ENCODE data around the gene ADAM22.

- TF ChIP-seq, protein P1, sequence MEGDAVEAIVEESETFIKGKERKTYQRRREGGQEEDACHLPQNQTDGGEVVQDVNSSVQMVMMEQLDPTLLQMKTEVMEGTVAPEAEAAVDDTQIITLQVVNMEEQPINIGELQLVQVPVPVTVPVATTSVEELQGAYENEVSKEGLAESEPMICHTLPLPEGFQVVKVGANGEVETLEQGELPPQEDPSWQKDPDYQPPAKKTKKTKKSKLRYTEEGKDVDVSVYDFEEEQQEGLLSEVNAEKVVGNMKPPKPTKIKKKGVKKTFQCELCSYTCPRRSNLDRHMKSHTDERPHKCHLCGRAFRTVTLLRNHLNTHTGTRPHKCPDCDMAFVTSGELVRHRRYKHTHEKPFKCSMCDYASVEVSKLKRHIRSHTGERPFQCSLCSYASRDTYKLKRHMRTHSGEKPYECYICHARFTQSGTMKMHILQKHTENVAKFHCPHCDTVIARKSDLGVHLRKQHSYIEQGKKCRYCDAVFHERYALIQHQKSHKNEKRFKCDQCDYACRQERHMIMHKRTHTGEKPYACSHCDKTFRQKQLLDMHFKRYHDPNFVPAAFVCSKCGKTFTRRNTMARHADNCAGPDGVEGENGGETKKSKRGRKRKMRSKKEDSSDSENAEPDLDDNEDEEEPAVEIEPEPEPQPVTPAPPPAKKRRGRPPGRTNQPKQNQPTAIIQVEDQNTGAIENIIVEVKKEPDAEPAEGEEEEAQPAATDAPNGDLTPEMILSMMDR (IDR thresholded peaks at IDR 0.05), result no peak
- TF ChIP-seq RCOR1 (IDR thresholded peaks at IDR 0.05; ENCODE audit: low read length), result no peak
- no peak for TF ChIP-seq ELF1 (IDR thresholded peaks at IDR 0.05)
- no peak for TF ChIP-seq PBX3 (IDR thresholded peaks at IDR 0.05)
- no peak for TF ChIP-seq POLR2AphosphoS5 (IDR thresholded peaks at IDR 0.05; ENCODE audit: low read depth, low read length)
- TF ChIP-seq, protein P2, sequence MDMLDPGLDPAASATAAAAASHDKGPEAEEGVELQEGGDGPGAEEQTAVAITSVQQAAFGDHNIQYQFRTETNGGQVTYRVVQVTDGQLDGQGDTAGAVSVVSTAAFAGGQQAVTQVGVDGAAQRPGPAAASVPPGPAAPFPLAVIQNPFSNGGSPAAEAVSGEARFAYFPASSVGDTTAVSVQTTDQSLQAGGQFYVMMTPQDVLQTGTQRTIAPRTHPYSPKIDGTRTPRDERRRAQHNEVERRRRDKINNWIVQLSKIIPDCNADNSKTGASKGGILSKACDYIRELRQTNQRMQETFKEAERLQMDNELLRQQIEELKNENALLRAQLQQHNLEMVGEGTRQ (IDR thresholded peaks at IDR 0.05; ENCODE audit: borderline replicate concordance, low read depth, low read length), result no peak
- no peak for TF ChIP-seq SIN3A (IDR thresholded peaks at IDR 0.05; ENCODE audit: borderline replicate concordance, low read depth, low read length)
- TF ChIP-seq EP300 (IDR thresholded peaks at IDR 0.05; ENCODE audit: borderline replicate concordance in 1 of 2, low read depth in 1 of 2, low read length in 1 of 2), result no peak
- no peak for TF ChIP-seq REST (IDR thresholded peaks at IDR 0.05; ENCODE audit: low read depth, low read length)
- TF ChIP-seq MXI1 (IDR thresholded peaks at IDR 0.05; ENCODE audit: low read depth, low read length), result no peak
- TF ChIP-seq MEF2A (IDR thresholded peaks at IDR 0.05; ENCODE audit: borderline replicate concordance, low read depth), result no peak
- no peak for TF ChIP-seq CHD2 (IDR thresholded peaks at IDR 0.05; ENCODE audit: low read length, partially characterized antibody)
Measured at GRCh38 chr7:87933605-87933952, 472 bp upstream of the ADAM22 start.

Data from SK-N-SH (cell line).